NCI-H2107 treated with DMSO at 0.1 percent for 48 hours (cell line): ENCODE measurements around the gene PPP2R3A.

ENCODE experiments used
- DNase-seq: peaks from one replicate; lab custom pipeline; 2025; ENCODE audit not compliant: unreplicated experiment; lab: John Stamatoyannopoulos, UW

PPP2R3A gene

DNA sequence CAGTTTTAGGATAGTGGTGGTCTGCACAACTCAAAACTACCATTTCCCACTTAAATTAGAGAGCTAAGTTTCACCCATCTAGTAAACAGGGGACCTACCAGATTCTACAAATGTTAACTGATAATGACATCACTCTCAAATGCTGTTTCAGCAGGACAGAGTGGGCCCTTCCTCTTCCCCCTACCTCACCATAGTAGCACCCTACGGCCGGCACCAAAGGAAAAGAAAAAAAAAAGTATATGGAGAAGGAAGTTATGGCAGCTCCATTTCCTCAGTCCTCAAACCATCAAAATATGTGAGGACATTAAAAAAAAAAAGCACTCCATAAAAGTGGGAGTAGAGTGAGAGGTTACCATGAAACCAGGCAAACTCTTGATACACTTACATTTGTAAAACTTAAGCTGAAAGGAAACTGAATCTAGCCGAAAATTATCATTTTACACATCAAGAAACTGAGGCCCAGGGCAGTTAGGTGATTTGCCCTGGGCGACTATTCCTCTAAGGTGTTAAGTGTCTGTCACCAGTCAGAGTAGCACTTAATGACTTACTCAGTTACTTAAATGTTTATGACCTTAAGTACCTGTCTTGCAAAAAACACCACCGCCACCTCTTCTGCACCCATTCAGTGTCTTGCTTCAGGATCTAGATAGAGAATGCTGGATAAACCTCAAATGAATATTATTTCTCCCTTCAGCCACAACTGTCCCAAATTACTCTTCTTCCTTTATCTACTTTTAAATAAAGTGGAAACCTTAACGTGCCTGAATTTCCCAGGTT lies 227.9 kb downstream of the PPP2R3A start:
- DNase-seq = no peak

DNA sequence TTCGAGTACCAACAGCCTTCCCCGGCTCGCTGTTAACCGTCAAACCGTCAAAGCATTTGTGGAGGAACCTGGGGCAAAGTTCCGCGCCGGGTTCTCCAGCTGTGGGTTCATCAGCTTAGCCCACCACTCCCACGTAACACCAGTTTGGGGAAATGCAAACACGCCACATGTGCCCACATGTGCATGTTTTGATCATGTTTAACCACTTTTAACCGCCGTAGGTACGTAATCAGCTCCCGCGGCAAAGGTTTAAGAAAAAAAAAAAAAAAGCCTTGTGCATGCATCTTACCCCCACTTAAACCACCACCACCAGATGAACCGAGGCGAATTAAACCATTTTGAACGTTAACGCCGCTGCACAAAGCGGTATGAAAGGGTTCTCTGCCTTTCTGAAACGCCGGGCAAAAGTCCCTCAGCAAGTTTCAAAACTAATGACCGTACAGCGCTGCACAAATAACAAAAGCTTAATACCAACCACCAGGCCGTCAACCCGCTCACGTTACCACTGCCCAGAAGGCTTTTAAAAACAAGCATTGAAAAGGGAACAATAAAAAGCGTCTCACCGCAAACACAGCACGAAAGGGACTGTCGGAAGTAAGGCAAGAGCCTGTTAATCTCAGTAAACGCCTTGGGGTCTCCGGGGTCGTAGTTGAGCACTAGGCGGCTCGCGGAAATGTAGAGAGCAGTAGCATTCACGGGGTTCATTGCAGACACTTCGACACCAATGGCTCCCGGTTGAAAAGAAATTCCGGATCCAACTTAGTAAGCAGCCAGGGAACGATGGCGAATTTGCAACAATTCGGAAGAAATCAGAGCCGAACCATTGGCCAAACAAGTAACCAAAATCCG lies 229.1 kb downstream of the PPP2R3A start:
- peak; percentile 75 for DNase-seq

DNA sequence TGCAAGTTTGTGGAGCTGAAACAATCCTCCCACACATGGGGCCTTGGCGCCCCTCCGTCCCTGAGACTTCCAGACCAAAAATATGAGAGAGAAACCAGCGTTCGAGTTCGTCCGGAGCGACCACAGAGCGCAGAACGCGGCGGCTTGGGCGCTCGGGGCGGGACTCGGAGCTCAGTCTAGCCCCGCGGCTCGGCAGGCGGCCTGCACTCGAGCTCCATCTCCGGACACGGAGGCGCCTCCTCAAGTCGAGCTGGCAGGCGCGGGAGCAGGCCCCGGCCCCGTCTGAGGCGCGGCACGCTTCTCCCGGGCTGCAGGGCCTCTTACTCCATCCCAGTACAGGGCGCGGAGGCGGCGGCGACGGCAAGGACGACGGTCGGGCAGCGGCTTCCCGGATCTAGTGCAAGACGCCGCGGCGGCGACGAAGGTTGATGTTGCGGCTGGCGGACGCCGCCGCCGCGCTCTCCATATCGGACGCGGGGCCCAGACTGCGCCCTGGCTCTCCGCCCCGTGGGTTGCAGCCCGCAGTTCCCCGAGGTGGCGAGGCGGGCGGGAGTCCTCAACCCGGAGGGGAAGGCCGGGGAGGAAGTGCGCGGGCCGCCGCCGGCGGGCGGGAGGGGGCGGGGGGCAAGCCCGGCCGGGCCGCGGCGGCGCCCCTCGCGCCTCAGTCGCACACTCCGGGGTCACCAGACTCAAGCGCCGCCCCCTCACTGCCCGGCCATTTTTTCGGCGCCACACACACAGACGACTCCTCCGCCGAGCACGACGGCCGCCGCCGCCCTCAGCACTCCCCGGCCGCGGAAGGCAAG lies 229.9 kb downstream of the PPP2R3A start:
- peak; percentile 55 for DNase-seq

DNA sequence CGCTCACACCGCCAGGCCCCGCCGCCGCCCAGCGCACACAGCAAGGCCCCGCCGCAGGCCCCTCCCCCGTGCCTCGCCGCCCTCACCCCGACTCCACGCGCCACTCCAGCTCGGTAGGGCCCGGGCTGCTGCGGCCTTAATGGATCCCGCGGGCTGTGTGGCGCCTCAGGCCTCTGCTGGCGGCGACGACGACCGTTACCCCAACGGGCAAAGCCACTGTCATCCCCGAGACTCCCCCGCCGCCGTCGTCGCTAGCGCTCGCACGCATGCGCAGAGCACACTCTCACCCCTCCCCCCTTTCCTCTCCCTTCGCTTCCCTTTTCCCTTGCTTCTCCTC lies 230.5 kb downstream of the PPP2R3A start, which contains the start of gene MSL2:
TSS of gene MSL2 (minus strand) at position 272 of the 337 bp plus-strand sequence. CDS start 1,222 bp downstream, outside the sequence.
- DNase-seq = no peak

DNA sequence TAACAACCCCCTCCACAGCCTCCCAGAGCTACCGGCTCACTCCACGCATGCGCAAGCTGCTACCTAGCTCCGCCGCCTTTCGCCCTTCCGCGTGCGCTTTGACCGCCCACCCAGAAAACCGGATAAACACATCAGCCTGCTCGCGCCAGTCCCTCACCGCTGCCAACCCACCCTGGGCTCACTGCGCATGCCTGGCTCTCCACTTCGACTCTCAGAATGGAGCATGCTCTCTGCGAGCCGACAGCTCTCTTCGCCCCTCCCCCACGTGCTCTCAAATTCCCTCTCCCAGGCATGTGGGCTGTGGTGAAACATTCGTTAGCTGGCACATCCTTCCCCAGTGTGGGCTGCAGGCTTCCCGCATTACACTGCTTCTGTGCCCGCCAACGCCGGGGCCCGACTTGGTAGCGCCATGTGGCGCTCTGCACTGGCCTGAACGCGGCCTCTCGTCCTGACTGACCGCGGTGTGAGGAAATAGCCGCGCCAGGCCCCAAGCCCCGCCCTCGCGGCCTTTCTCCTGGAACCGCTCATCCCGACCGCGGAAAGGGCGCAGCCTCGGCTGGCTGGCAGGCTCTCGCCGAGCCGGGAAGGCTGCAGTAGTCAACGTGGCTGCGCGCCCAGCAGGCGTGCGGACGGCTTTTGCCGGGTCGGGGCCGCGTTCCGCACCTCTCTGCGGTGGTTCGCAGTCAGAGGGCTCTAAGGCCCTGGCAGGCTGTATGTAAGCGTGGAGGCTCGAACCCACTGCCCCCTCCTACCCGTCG lies 231.1 kb downstream of the PPP2R3A start:
- DNase-seq = peak; percentile 100

DNA sequence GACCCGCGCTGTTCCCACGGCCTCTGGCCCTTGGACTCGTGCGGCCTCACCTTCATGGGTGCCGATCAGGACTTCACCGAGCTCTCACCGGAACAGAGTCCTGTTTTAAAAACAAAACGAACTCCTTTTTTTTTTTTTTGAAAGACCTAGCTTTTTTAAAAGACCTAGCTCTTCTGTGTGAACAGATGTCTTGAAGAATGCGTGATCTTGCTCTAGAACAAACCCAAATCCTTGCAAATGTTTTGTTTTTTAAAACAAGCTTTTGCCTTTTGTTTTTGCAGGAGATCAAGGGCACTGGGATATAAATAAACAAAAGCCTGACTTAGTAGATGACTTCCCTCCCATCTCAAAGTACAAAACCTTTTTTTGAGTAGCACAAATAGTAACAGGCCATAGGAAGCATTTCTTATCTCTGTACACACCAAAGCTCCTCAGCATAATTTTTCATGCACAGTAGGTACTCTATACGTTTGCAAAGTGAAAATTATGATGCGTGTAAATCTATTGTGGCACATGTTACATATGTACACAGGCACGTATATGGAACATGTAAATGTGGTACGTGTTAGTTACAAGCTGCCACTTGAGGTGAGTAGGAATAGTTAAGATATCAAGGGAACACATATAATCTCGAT lies 231.7 kb downstream of the PPP2R3A start:
- peak; percentile 51 for DNase-seq
